Measurements from ENCODE around the gene CSMD2.

GRCh38 chr1:33655496-33655895 lies 509.5 kb downstream of the CSMD2 start:
- TF ChIP-seq POLR2A (IDR thresholded peaks at IDR 0.05) (no peak), CTCF (IDR thresholded peaks at IDR 0.05) (no peak), EP300 (IDR thresholded peaks at IDR 0.05) (no peak)
